ENCODE measurements around the gene FSD1.
"Not testable (repeated sequence)": the region's sequence is repeated elsewhere in the genome, so short reads cannot be mapped to it uniquely, and the experiment has no call there.

Gene FSD1

GRCh38 chr19:4319067-4319718 is 14.8 kb downstream of the FSD1 start:
- no peak for DNase-seq (ENCODE audit: low spot score)

- no peak for DNase-seq (ENCODE audit: low spot score)
Measured at GRCh38 chr19:4320419-4320818, 16.0 kb downstream of the FSD1 start.

- no peak for DNase-seq (ENCODE audit: low spot score)
Measured at GRCh38 chr19:4322942-4323665, 18.7 kb downstream of the FSD1 start.

GRCh38 chr19:4323692-4324091 is 19.3 kb downstream of the FSD1 start:
- no peak for DNase-seq (ENCODE audit: low spot score)

- no peak for DNase-seq (ENCODE audit: low spot score)
Measured at GRCh38 chr19:4324228-4324627, 19.8 kb downstream of the FSD1 start.

GRCh38 chr19:4326215-4326836 is 21.9 kb downstream of the FSD1 start:
- DNase-seq (ENCODE audit: low spot score): no peak

GRCh38 chr19:4326837-4327251 is 22.4 kb downstream of the FSD1 start:
- DNase-seq (ENCODE audit: low spot score): no peak

- peak; percentile 12 for DNase-seq (ENCODE audit: low spot score)
Measured at GRCh38 chr19:4327252-4327876, 23.0 kb downstream of the FSD1 start.

- DNase-seq (ENCODE audit: low spot score): no peak
Measured at GRCh38 chr19:4327877-4328242, 23.5 kb downstream of the FSD1 start.

GRCh38 chr19:4328243-4328990 is 24.0 kb downstream of the FSD1 start:
- peak; percentile 85 for DNase-seq (ENCODE audit: low spot score)

- DNase-seq (ENCODE audit: low spot score): not testable (repeated sequence)
Measured at GRCh38 chr19:4328991-4329681, 24.7 kb downstream of the FSD1 start.

- no peak for DNase-seq (ENCODE audit: low spot score)
Measured at GRCh38 chr19:4329858-4330257, 25.5 kb downstream of the FSD1 start.

GRCh38 chr19:4334929-4335570 is 30.7 kb downstream of the FSD1 start:
- no peak for DNase-seq (ENCODE audit: low spot score)

- no peak for DNase-seq (ENCODE audit: low spot score)
Measured at GRCh38 chr19:4337906-4338440, 33.6 kb downstream of the FSD1 start.

GRCh38 chr19:4338441-4339355 is 34.3 kb downstream of the FSD1 start, which contains the start of gene STAP2:
Gene STAP2, minus strand, starts transcription at chr19:4338827. Its CDS starts 74 bp downstream, at chr19:4338753.
- DNase-seq (ENCODE audit: low spot score): no peak

- no peak for DNase-seq (ENCODE audit: low spot score)
Measured at GRCh38 chr19:4342314-4342614, 37.9 kb downstream of the FSD1 start.

- peak; percentile 100 for DNase-seq (ENCODE audit: low spot score)
Measured at GRCh38 chr19:4342615-4343369, 38.4 kb downstream of the FSD1 start.

- peak; percentile 92 for DNase-seq (ENCODE audit: low spot score)
Measured at GRCh38 chr19:4343370-4344307, 39.2 kb downstream of the FSD1 start, which contains the start of gene MPND. Gene MPND, plus strand, starts transcription at chr19:4343562. Its CDS starts 32 bp downstream, at chr19:4343594.
